HG03135 (cell line): ENCODE results near the gene PHC2.

ENCODE experiments used
- ATAC-seq: cut with Tn5 transposase; IDR thresholded peaks from one replicate; pipeline ENCODE4 v1.9.1; 2021; ENCODE audit warnings: mild to moderate bottlenecking, moderate library complexity; ENCODE audit not compliant: unreplicated experiment

The PHC2 gene

DNA sequence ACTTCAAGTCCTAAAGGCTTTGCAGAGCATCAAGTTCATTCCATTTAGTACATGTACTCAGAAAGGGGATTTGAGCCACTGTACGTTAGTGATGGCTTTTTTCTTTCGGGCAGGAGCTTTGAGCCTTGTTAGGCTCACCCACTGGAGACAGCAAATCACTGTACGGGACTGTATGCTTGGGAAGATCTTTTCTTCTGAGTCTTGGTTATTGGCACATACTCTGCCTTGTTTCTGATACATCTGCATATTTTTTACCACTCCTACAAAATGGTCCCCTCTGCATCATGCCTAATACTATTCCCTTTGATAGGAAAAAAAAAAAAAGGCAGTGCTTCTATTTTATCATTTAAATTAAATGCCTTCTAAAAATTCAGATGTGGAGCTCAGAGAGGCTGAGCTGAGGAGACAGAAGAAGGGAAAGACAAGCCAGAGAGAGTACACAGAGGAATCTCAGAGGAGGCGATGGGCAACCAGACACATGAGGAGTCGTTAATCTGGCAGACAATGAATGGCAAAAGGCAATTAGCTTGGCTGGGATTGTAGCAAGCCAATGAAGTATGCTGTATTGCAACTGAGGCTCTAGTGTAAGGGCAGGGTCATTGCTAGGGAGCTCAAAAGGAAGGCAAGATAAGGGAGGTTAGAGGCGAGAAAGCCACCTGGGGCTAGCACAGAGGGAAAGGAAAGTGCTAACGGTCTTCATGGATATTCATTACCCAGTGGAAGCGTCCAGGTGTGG is 39.4 kb downstream of the PHC2 start:
- ATAC-seq: no peak

DNA sequence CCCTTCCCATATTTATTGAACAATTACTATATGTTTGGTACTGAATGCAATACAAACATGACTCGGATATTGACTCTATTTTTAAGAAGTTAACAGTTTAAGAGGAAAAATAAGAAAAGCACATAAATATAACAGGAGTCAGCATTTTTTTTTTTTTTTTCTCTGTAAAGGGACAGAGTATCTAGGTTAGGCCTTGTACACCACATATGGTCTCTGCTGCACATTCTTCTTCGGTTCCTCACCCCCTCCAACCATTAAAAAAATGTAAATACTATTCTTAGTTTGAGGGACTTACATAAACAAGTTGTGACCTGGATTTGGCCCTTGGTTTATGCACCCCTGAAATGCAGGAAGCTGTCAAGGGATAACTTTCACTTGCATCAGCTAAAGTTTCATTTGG is 40.4 kb downstream of the PHC2 start:
- ATAC-seq: no peak

DNA sequence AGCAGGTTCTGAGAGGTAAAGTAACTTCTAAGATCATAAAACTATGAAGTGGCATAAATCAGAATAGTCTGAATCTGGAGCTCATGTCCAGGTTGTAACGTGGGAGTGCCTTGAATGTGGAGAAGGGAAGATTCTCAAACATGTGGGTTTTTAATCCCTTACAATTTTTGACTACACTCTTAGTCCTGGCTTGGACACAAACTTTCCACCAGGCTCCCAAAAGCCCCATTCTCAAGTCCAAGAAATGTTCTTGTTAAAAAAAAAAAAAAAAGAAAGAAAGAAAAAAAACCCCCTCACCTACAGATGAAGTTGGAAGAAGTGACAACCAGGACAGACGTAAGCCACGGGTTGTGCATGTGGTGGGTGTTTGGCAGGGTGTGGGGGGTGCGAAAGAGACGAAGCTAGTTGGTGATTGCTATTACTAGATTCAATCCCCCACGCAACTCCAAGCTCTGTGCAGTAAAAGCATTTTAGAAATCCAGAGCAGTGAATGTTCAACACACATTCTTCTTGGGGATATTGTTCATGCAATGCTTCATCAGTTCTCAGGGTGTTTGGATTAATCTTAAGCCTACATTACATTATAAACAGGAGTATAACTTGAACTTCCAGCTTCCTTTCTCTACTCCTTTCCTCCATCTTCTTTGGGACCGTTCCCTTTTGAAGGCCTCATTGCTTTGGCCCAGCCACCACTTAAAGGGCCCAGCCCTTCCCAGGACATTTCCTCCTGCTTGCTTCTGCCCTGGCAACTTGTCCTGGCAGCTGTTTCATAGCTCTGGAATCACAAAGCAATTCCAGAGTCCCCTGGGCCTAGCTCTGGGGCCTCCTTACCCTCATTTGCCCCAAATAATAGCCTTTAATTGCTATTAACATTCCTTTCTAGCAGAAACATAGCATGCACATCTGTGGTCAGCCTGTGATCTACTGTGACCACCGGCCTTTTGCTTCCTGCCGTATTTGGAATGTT is 41.8 kb downstream of the PHC2 start:
- ATAC-seq: no peak

GRCh38 chr1:33387625-33388024 is 43.3 kb downstream of the PHC2 start:
- no peak for ATAC-seq

GRCh38 chr1:33385251-33385650 is 45.6 kb downstream of the PHC2 start:
- no peak for ATAC-seq

- no peak for ATAC-seq
Measured at GRCh38 chr1:33384040-33384812, 46.7 kb downstream of the PHC2 start.

GRCh38 chr1:33383489-33383888 is 47.4 kb downstream of the PHC2 start:
- ATAC-seq: no peak

DNA sequence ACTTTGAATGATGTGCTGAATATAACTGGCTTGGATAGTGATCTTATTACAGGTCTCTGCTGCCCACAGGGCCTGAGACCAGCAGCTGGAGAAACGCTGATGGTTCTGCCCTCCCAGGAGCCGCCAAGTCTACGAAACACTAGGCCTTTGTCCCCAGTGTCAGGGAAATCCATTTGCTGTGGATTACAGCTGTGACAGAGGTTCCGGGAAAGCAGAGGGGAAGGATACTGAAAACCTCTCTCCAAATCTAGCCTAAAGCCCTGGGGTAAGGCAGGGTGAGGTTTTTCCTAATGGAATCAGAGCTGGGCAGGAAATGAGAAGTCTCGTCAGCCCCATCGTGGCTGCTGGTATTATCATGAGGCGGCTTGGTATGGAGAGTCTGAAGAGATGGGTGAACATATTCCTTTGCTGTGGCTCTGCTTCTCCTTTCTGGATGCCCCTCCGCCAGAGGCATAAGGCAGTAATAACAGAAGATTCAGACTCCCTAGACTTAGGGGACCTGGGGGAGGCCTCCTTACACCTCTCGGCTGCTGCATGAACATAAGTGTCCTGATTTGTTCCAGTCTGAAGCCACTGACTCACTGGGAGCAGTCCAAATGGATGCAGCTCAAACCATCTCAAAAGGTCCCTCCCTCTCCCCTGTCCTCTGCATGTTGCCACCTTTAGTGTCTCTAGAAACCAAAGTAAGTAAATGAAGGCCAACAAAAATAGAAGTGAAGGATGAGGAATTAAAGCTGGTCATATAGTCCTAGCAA is 48.1 kb downstream of the PHC2 start:
- ATAC-seq: no peak

DNA sequence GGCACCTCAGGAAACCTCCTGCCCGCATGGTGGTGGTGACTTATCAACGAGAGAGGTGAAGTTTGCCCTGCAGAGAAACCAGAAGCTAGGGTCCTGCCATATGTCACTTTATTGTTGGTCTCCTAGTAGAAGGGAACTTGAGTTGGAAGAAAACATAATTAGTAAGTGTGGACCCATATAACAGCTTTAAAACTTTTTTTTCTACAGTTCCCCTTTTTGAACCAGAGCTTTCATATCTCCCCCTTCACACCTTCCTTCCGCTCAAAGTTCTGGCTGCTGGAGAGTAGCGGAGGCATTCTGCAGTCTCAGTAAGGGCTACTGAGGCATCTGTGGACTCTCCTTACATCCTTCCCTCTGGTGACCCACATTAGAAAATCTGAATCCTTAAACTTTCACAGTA is 48.9 kb downstream of the PHC2 start:
- no peak for ATAC-seq

DNA sequence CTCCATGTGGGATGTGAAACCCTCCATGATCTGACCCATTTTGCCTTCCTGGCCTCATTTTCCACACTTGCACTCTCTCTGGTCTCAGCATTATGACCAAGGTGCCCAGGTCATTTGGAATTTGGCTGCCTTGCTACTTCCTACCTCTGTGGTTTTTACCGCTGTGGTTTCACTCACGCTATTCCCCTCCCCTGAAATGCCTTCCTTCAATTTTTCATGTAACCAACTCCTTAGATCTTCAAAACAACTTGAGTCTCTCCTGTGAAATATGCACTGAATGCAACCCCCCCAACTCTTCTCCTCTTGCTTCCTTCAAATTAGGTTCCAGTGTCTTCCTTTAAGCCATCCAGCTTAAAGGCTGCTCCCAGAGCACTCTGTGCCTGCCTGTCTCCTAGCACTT is 50.1 kb downstream of the PHC2 start:
- no peak for ATAC-seq

GRCh38 chr1:33379631-33380354 is 51.1 kb downstream of the PHC2 start:
- no peak for ATAC-seq

DNA sequence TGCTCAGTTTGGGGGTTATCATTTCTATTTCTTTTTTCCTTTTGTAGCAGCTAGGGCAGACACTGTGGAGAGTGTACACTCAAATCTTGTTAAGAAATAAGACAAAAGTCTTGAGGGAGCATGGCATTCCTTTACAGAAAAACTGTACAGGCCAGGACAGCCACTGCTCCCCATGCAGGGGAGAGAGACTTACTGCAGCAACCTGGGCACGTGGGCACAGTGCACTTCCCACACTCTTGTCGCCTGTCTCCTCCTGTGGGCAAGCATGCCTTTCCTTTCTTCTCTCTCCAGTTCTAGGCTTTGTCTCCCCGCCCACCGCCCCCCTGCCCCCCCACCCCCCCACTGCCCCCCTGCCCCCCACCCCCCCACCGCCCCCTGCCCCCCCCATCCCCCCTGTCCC is 51.9 kb downstream of the PHC2 start:
- no peak for ATAC-seq

GRCh38 chr1:33378524-33378923 is 52.4 kb downstream of the PHC2 start:
- no peak for ATAC-seq

GRCh38 chr1:33377756-33378155 is 53.1 kb downstream of the PHC2 start:
- ATAC-seq: no peak

GRCh38 chr1:33377013-33377412 is 53.9 kb downstream of the PHC2 start:
- no peak for ATAC-seq

DNA sequence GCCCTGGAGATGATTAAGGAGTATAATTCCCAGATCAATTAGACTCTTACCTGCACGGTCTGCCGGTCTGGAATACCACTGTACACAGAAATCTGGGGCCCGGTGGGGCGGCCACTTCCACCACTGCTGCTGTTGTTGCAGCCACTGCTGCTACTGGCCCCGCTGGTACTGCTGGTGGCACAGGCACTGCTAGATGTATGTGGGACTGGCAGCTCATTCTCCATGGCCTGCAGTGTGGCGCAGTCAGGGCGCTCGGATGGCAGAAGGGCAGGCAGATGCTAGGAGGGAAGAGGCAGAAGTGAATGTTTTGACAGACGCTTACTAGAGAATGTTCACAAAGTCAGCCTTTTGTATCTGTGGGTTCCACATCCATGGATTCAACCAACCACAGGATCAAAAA is 55.6 kb downstream of the PHC2 start:
- ATAC-seq: no peak

- no peak for ATAC-seq
Measured at GRCh38 chr1:33374336-33375105, 56.4 kb downstream of the PHC2 start.

DNA sequence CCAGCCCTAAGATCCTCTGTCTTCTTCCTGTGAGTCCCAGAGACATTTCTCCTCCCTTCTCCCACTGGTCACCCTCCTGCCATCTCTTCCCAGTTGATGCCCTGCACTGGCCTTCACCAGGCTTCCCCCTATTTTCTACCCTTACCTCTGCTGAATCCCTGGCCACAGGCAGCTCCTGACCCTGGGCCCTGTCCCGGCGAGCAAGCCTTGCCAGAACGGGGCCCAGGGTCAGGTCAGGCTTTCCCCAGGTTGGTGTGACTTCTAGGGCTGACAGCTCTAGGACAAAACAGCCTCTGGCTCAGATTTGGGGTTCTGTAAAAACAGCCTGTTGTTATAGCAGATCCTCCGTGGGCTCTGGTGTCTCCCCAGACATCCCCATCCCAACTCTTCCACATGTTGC is 57.3 kb downstream of the PHC2 start:
- ATAC-seq: no peak

- ATAC-seq: no peak
Measured at GRCh38 chr1:33372677-33373076, 58.2 kb downstream of the PHC2 start.
